Measurements from ENCODE around the gene JAZF1. TPM values are rescaled to one million over a fixed set of nuclear protein-coding genes. Genes with fewer than 3 reads are reported as not detected.

Gene JAZF1
- total RNA-seq, 4 donors from 2014 or later: 12.7 to 19.2 (median 14.7) TPM

DNA sequence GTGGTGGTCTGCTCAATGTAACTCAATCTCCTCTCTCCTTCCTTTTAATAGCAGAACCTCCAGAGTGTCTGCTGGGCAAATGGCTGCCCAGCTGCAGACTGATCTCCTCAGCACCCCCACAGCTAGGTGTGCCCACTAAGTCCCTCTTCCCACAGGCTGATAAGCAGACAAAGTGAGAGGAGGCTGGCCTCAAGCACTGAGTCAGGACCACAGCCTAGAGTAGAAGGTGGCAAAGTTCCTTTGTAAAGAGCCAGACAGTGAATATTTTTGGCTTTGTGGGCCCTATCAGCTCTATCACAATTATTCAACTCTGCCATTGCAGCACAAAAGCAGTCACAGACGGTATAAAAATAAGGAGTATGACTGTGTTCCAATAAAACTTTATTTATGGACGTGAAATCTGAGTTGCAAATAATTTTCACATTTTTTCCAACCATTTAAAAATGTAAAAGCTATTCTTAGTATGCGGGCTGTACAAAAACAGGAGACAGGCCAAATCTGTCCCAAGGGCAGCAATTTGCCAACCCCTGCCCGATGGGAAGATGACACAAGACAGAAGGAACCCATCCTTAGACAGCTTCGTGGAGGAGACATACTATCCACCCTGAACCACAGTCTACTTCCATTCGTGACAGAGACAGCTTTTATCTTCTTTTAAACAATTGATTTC, 23.4 kb downstream of the JAZF1 start:
- Histone ChIP-seq H3K36me3 (no peaks in the 10 kb centered on the region), H3K9me3 (no peaks in the 10 kb centered on the region), H3K27ac (no peak overlapping the region), H3K4me1 (peaks cover 28 to 36% of the 10 kb centered on the region in 2 donors), H3K27me3 (no peaks in the 10 kb centered on the region), H3K4me3 (replicated peaks in 1 of 3) (no peak overlapping the region)
- DNase-seq: no peak
- WGBS, 2 donors: 92% methylated on average over 6 of the region's 6 CpGs
- TF ChIP-seq, protein P1, sequence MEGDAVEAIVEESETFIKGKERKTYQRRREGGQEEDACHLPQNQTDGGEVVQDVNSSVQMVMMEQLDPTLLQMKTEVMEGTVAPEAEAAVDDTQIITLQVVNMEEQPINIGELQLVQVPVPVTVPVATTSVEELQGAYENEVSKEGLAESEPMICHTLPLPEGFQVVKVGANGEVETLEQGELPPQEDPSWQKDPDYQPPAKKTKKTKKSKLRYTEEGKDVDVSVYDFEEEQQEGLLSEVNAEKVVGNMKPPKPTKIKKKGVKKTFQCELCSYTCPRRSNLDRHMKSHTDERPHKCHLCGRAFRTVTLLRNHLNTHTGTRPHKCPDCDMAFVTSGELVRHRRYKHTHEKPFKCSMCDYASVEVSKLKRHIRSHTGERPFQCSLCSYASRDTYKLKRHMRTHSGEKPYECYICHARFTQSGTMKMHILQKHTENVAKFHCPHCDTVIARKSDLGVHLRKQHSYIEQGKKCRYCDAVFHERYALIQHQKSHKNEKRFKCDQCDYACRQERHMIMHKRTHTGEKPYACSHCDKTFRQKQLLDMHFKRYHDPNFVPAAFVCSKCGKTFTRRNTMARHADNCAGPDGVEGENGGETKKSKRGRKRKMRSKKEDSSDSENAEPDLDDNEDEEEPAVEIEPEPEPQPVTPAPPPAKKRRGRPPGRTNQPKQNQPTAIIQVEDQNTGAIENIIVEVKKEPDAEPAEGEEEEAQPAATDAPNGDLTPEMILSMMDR (IDR thresholded peaks at IDR 0.05): no peak
- no peak for TF ChIP-seq POLR2A (IDR thresholded peaks at IDR 0.05)
- intact Hi-C loops (cut with DNase I): no loop called here

- Histone ChIP-seq H3K27ac (peak overlapping the region in 1 of 3 donors; percentile 49), H3K27me3 (no peaks in the 10 kb centered on the region), H3K4me1 (peaks cover 28 to 36% of the 10 kb centered on the region in 2 donors), H3K9me3 (no peaks in the 10 kb centered on the region), H3K4me3 (replicated peaks in 1 of 3) (no peak overlapping the region), H3K36me3 (no peaks in the 10 kb centered on the region)
- intact Hi-C loops (cut with DNase I): no loop called here
- DNase-seq: no peak
- WGBS, 2 donors: 71 to 98% methylated on average over 4 of the region's 4 CpGs
- TF ChIP-seq, protein P1 (IDR thresholded peaks at IDR 0.05): no peak
Measured at GRCh38 chr7:28156401-28156800, 24.2 kb downstream of the JAZF1 start.

- Histone ChIP-seq H3K27ac (peak overlapping the region in 1 of 3 donors; percentile 49), H3K4me3 (replicated peaks in 1 of 3) (no peak overlapping the region), H3K4me1 (peaks cover 28 to 36% of the 10 kb centered on the region in 2 donors), H3K9me3 (no peaks in the 10 kb centered on the region), H3K27me3 (no peaks in the 10 kb centered on the region), H3K36me3 (no peaks in the 10 kb centered on the region)
- DNase-seq: peak; percentile 8 to 9
- TF ChIP-seq, protein P1 (IDR thresholded peaks at IDR 0.05): no peak
- TF ChIP-seq POLR2A (IDR thresholded peaks at IDR 0.05): no peak
- intact Hi-C loops (cut with DNase I): no loop called here
- WGBS, 2 donors: 30 to 34% methylated on average over 3 of the region's 3 CpGs
Measured at GRCh38 chr7:28155964-28156363, 24.6 kb downstream of the JAZF1 start.

GRCh38 chr7:28155019-28155660, 25.5 kb downstream of the JAZF1 start:
- H3K9me3 ChIP-seq: no peaks in the 10 kb centered on the region
- no peaks in the 10 kb centered on the region for H3K36me3 ChIP-seq
- H3K27me3 ChIP-seq: no peaks in the 10 kb centered on the region
- peaks cover 28 to 40% of the 10 kb centered on the region in 2 donors for H3K4me1 ChIP-seq
- TF ChIP-seq, protein P1 (IDR thresholded peaks at IDR 0.05): no peak
- TF ChIP-seq POLR2A (IDR thresholded peaks at IDR 0.05): no peak
- intact Hi-C loops (cut with DNase I): no loop called here
- 83 to 86% methylated on average over 3 of the region's 3 CpGs for WGBS, 2 donors
- DNase-seq: no peak
- no peak overlapping the region for H3K4me3 ChIP-seq (replicated peaks in 1 of 3)
- H3K27ac ChIP-seq: peak overlapping the region in 1 of 3 donors; percentile 49

- H3K4me1 ChIP-seq: peaks cover 28 to 56% of the 10 kb centered on the region in 2 donors
- no peaks in the 10 kb centered on the region for H3K27me3 ChIP-seq
- no peaks in the 10 kb centered on the region for H3K9me3 ChIP-seq
- no peaks in the 10 kb centered on the region for H3K36me3 ChIP-seq
- H3K27ac ChIP-seq: no peak overlapping the region
- DNase-seq: no peak
- H3K4me3 ChIP-seq (replicated peaks in 1 of 3): no peak overlapping the region
- TF ChIP-seq, protein P1 (IDR thresholded peaks at IDR 0.05): no peak
- no peak for TF ChIP-seq POLR2A (IDR thresholded peaks at IDR 0.05)
- intact Hi-C loops (cut with DNase I): no loop called here
- WGBS, 2 donors: 66 to 93% methylated on average over 4 of the region's 4 CpGs
Measured at GRCh38 chr7:28152594-28152993, 28.0 kb downstream of the JAZF1 start.
